ENCODE data around the gene PDCD4. TPM values are rescaled to one million over a fixed set of nuclear protein-coding genes. Genes with fewer than 3 reads are reported as not detected.

PDCD4 gene
- total and polyA plus RNA-seq, 2 of the 4 experiments (the other 2 are of a cell fraction) = 10.9 to 49.7 TPM

GRCh38 chr10:110852255-110852896 is 19.4 kb upstream of the PDCD4 start:
- Histone ChIP-seq H2BK15ac (ENCODE audit: low read depth, low read length) (no peak overlapping the region), H4K8ac (ENCODE audit: low read depth in 2 of 2, low read length in 2 of 2) (no peak overlapping the region), H3K18ac (ENCODE audit: low read depth, low read length) (no peak overlapping the region), H3K36me3 (ENCODE audit: control insufficient read depth, insufficient read depth, low read length) (no peaks in the 10 kb centered on the region), H3K9ac (ENCODE audit: low read depth, low read length) (no peak overlapping the region), H4K91ac (ENCODE audit: insufficient read depth, low read depth, low read length) (no peak overlapping the region), H3K9me3 (ENCODE audit: control insufficient read depth, insufficient read depth, low read length) (no peaks in the 10 kb centered on the region), H2AK9ac (replicated peaks; ENCODE audit: low read depth, low read length, poor library complexity) (no peak overlapping the region), H3K27me3 (ENCODE audit: control insufficient read depth, insufficient read depth, low read length) (peaks cover 23% of the 10 kb centered on the region), H3K14ac (replicated peaks; ENCODE audit: low read depth, low read length) (no peak overlapping the region), H3K9me1 (ENCODE audit: insufficient read depth, low read length) (no peaks in the 10 kb centered on the region; the same call in 1 of the 2 replicates), H2BK20ac (ENCODE audit: low read depth, low read length) (no peak overlapping the region), H2AFZ (replicated peaks; ENCODE audit: low read length, poor library complexity) (no peak overlapping the region), H3K4me2 (ENCODE audit: low read depth, low read length) (no peak overlapping the region), H3K27ac (ENCODE audit: insufficient read depth, low read length) (no peak overlapping the region), H4K20me1 (ENCODE audit: insufficient read depth, low read length) (no peaks in the 10 kb centered on the region), H3K56ac (ENCODE audit: extremely low read depth, insufficient read depth, low read length) (no peak overlapping the region), H3K4me1 (ENCODE audit: control insufficient read depth, insufficient read depth, low read length) (peaks cover 2% of the 10 kb centered on the region; the same call in 1 of the 2 replicates), H2AK5ac (ENCODE audit: low read depth, low read length) (no peak overlapping the region), H3K4me3 (ENCODE audit: insufficient read depth, low read depth, low read length) (no peak overlapping the region), H3K4ac (ENCODE audit: low read depth, low read length) (no peak overlapping the region), H4K5ac (ENCODE audit: low read depth, low read length) (no peak overlapping the region), H2BK5ac (ENCODE audit: low read depth, low read length, poor library complexity, severe bottlenecking) (no peak overlapping the region), H3K79me1 (ENCODE audit: low read depth in 1 of 2, low read length in 2 of 2) (no peaks in the 10 kb centered on the region), H2BK120ac (ENCODE audit: low read depth, low read length) (no peak overlapping the region), H3K23ac (ENCODE audit: low read depth, low read length) (no peak overlapping the region)
- POLR2A ChIA-PET (ENCODE audit: unreplicated experiment) = no interaction called here
- BruUV-seq (replicated peaks) = no TSS peak
- DNase-seq = peak; percentile 12
- 87% methylated on average over 4 of the region's 7 CpGs; no CpG with 5 or more reads in 1 of the 2 experiments for WGBS, 2 experiments (ENCODE audit: extremely low coverage in 2 of 2, insufficient read length in 1 of 2)
- in situ Hi-C loops (cut with MboI; ENCODE audit: low sequenced_read_pairs) (no loop called here), intact Hi-C loops (cut with micrococcal nuclease) (no loop called here), dilution Hi-C loops (cut with HindIII; ENCODE audit: low sequenced_read_pairs, unreplicated experiment) (no loop called here)
- TF ChIP-seq POLR2A (IDR thresholded peaks at IDR 0.05; ENCODE audit: low read depth, low read length) (no peak), MAFK (IDR thresholded peaks at IDR 0.05; ENCODE audit: low read depth, low read length) (no peak), MAZ (IDR thresholded peaks at IDR 0.05; ENCODE audit: borderline replicate concordance, low read depth, low read length) (no peak), RCOR1 (IDR thresholded peaks at IDR 0.05; ENCODE audit: insufficient replicate concordance, low read length) (no peak), NFE2L2 (IDR thresholded peaks at IDR 0.05; ENCODE audit: low read depth, low read length) (no peak), ELK1 (IDR thresholded peaks at IDR 0.05; ENCODE audit: borderline replicate concordance, low read depth, low read length) (no peak), FOS (IDR thresholded peaks at IDR 0.05; ENCODE audit: low read depth, low read length) (no peak), RAD21 (IDR thresholded peaks at IDR 0.05; ENCODE audit: low read length) (no peak)
- TF ChIP-seq, protein P1, sequence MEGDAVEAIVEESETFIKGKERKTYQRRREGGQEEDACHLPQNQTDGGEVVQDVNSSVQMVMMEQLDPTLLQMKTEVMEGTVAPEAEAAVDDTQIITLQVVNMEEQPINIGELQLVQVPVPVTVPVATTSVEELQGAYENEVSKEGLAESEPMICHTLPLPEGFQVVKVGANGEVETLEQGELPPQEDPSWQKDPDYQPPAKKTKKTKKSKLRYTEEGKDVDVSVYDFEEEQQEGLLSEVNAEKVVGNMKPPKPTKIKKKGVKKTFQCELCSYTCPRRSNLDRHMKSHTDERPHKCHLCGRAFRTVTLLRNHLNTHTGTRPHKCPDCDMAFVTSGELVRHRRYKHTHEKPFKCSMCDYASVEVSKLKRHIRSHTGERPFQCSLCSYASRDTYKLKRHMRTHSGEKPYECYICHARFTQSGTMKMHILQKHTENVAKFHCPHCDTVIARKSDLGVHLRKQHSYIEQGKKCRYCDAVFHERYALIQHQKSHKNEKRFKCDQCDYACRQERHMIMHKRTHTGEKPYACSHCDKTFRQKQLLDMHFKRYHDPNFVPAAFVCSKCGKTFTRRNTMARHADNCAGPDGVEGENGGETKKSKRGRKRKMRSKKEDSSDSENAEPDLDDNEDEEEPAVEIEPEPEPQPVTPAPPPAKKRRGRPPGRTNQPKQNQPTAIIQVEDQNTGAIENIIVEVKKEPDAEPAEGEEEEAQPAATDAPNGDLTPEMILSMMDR (conservative IDR thresholded peaks at IDR 0.05; ENCODE audit: low read depth, low read length) = no peak
- no peak for ATAC-seq (ENCODE audit: low read depth)
- CTCF ChIA-PET = interaction anchor here (0.6 to 1.5 kb wide), 2 partner anchors 15 to 1456 kb away, joined by 4 read pairs; no protein-coding TSS in a partner anchor

All from IMR-90 (cell line).